NOMO-1 (cell line): ENCODE measurements around the gene CSNK1D.
"Not testable (repeated sequence)": the region's sequence is repeated elsewhere in the genome, so short reads cannot be mapped to it uniquely, and the experiment has no call there.

Experiments
- DNase-seq, 2 experiments: peaks; one replicate each; lab custom pipeline; 2025; ENCODE audit not compliant: unreplicated experiment in 2 of 2; lab: John Stamatoyannopoulos, UW

The CSNK1D gene

DNA sequence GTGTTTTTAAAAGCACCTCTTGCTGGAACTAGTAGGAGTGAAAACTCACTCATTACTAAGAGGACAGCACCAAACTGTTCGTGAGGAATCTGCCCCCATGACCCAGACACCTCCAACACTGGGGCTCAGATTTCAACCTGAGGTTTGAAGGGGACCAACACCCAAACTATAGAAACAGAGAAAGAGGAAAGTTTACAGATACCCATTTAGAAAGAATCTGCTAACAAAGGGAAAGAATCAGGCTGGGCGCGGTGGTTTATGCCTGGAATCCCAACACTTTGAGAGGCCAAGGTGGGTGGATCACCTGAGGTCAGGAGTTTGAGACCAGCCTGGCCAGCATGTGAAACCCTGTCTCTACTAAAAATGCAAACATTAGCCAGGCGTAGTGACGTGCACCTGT lies 3.4 kb upstream of the CSNK1D start:
- DNase-seq, result no peak

GRCh38 chr17:82275326-82275725 lies 1.8 kb upstream of the CSNK1D start:
- DNase-seq, result no peak

DNA sequence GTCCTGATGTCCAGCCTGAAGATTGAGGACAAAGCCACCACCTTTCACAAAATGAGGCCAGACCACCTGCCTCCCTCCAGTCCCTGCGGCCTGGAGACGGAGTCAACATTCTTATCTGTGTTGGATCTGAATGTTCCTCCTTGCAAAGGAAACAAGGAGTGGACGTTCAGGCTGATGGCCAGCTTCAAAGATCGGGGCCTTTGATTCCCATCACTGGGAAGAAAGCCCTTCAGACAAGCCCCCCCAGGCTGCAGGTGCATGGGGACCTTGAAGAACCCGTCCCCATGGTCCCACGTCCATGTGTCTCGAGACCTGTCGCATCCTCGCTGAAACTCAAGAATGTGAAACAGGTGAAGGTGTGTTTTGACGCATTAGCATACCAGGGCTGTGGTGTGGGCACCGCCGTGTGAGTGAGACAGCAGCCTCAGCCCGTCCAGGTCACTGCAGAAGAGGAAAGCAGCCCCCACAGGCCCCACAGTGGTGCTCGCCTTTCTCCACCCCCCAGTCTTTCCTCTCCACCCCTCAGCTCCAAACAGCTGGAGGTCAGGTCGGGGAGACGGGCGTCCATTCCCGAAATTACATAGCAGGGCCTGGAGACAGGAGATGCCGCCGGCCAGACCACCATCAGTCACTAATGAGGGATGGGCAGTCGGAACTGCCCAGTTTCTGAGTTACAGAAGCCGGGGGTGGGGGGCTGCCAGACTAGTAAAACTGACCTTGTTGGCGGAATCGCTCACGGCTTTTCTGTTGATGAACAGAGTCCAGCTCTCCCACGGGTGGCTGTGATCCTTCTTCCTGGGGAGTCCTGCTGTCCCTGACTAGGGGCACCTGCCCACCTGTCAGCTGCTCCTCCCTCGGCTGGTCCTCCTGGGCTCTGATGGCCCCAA lies 877 bp upstream of the CSNK1D start:
- DNase-seq, result no peak

DNA sequence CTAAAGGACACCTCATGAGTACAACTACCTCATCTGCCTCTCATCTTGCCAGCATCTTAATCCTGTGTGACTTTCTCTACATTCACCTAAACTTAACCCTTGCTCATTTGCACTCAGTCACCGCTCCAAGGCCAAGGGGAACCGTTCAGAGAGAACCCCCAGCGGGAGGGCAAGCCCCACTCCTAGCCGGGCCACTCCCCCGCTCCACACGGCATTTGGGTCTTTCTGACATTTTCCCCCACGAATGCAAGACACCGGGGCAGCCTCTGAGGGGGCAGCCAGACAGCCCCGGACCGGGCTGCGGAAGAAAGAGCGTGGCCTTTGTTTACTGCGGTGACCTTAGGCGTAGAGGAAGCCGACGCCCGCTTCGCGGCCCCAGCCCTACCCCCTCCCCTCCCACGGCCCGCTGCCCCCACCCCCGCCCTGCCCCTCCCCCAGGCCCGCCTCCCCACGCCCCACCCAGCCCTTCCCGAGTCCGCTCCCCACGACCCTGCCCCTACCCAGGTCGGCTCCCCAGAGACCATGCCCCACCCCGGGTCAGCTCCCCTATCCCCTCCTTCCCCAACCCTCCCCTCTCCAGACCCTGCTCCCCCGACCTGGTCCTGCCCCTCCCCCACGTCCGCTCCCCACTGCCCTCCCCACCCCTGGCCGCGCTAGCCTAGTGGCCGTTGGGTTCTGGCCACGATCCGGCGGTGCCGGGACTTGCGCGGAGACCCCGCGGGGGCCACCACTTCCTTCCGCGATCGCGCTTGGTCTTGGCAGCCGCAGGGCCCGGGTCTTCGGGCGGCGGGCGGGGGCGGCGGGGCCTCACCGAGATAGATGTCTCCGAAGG lies 789 bp downstream of the CSNK1D start:
- DNase-seq, result peak; percentile 18 to 21

GRCh38 chr17:82271401-82271800 lies 2.1 kb downstream of the CSNK1D start:
- DNase-seq, result no peak

GRCh38 chr17:82270651-82271050 lies 2.8 kb downstream of the CSNK1D start:
- DNase-seq, result no peak

DNA sequence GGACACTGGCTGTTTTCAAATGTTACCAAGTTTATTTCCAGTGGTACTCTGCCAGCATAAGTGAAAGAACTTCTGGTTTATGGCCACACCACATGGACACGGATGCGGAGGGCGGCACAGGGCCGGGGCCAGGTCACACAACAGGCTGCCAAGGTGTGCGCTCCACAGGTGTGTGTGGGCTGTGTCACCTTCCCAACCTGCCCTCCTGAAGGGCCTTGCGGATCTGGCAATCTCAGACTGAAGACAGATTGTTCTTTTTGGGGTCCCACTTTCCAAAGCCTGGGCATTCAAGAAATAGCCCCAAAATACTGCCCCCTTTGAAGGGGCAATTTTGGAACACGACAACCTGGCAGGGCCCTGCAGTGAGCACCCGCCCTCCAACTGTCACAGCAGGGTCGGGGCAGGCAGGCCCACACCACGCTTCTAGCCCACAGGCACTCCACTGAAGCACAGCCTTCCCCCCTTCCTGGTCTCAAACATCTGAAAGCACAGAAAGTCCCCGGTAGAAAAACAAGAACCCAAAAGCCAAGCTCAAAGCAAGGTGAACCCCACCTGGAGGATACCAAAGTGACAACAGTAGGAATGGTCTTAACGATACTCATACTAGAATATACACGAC lies 3.5 kb downstream of the CSNK1D start:
- DNase-seq, result no peak

- DNase-seq, result no peak
These were observed 4.2 kb downstream of the CSNK1D start for GRCh38 chr17:82269138-82269881.

DNA sequence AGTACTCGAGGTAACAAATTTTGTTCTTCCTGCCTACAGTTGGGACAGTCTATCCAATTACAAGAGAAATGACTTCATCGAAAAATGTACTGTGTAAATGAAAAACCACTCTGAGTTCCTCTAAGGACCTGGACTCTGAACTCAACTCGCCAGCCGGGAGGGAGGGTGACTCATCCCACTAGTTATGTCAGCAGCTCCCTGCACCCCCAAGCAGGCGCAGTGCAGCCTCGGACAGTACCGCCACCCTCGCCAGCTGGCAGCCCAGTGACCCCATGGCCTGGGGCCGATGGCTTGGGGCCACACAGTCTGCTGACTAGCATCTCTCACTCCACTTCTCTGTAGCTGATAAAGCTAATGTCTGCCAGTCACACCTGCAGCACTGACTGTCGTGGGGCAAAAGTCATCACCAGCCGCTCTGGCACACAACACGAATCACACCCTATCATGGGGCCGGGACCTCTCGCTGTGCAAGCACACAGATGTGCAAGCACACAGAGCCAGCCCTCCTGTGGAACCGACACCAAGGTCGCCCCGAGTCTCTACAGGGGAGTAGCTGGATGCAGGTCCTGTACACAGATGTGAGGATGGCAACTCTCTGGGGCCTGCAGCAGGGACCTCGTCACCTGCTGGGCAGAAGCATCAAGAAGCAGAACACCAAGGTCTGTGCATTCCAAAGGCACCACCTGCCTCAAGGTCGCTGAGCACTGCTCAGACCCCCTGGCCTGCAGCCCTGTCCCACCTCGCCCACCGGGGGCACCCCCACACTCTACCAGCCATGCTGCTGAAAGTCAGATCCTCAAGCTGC lies 5.7 kb downstream of the CSNK1D start:
- DNase-seq, result peak; percentile 68 to 92

- DNase-seq, result no peak
These were observed 7.4 kb downstream of the CSNK1D start for GRCh38 chr17:82266142-82266541.

DNA sequence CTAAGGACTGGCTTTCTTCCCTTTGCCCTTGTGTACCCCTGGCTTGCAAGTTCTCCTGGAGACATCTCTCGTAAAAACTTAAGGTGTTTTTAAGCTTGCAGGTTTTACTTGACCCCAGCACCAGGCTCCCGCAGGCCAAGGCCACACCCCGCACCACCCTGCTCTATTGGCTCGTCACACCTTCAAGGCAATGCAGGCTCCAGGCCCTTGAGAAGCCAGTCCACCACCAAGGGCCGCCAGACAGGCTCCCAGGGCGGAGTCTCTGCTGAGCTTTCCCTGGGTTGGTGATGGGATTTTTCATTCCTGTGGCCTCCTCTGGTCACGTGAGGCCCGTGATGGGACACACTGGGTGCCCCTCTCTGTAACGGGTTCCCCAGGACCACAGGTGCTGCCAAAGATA lies 9.9 kb downstream of the CSNK1D start:
- no peak for DNase-seq

GRCh38 chr17:82262344-82262743 lies 11.2 kb downstream of the CSNK1D start:
- DNase-seq, result no peak

- not testable (repeated sequence) for DNase-seq
These were observed 13.2 kb downstream of the CSNK1D start for GRCh38 chr17:82259972-82260961.

GRCh38 chr17:82258555-82258954 lies 14.9 kb downstream of the CSNK1D start:
- no peak for DNase-seq

DNA sequence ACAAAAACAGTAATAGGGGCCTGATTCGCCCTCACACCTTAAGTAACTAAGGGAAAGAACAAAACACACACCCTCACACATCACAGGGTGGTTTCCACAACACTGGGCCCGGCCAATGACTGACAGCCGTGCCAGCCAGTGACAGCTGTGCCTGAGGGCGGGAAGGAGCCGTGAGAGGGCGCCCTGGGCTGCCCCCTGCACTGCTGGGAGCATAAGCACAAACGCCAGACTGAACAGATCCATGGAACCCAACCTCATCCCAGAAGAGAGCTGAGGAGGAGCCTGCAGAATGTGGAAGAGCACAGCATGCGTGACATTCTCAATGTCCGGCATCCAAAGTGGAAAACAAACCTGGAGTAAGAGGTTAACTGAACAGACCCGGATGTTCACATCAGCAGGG lies 16.0 kb downstream of the CSNK1D start:
- no peak for DNase-seq

- DNase-seq, result no peak
These were observed 17.1 kb downstream of the CSNK1D start for GRCh38 chr17:82256242-82256885.

DNA sequence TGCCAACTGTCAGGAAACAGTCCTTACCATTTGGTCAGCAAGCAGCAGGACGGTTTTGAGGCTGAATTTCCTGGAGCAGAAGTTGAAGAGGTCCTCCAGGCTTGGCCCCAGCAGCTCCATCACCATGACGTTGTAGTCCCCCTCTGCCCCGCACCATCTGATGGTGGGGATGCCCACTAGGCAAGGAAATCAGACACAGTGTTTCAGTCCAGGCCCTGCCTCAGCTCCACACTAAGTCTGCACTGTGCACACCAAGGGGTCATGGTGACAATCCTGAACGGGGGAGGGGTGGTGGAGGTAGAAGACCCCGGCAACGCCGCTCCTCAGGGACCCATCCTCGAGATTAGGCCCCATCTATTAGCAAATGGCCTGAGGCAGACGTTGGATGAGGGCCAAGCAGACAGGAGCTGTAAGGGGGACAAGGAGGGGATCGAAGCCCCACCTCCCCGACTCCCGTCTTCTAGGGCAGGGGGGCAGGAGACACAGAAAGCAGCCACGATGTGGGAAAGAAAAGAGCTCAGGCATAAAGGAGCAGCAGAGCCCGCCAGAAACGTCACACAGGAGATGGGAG lies 18.0 kb downstream of the CSNK1D start:
- no peak for DNase-seq

DNA sequence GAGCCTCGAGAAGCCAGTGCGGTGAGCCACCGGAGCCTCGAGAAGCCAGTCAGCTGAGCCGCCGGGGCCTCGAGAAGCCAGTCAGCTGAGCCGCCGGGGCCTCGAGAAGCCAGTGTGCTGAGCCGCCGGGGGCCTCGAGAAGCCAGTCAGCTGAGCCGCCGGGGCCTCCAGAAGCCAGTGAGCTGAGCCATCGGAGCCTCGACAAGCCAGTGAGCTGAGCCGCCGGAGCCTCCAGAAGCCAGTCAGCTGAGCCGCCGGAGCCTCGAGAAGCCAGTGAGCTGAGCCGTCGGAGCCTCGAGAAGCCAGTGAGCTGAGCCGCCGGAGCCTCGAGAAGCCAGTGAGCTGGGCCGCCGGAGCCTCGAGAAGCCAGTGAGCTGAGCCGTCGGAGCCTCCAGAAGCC lies 18.8 kb downstream of the CSNK1D start:
- not testable (repeated sequence) for DNase-seq
